GM12801 (cell line): ENCODE results near the gene DIAPH3.

Experiments
- CTCF ChIP-seq: IDR thresholded peaks from one replicate; pipeline ENCODE4 v1.5.1; 2011; ENCODE audit warnings: control low read depth; ENCODE audit not compliant: insufficient read length; ENCODE audit errors: extremely low read depth

DIAPH3 gene

GRCh38 chr13:59790626-59791025 is 373.1 kb downstream of the DIAPH3 start:
- TF ChIP-seq CTCF: no peak

GRCh38 chr13:59789558-59789957 is 374.2 kb downstream of the DIAPH3 start:
- TF ChIP-seq CTCF: no peak

- TF ChIP-seq CTCF: no peak
Measured at GRCh38 chr13:59787679-59788078, 376.0 kb downstream of the DIAPH3 start.

- TF ChIP-seq CTCF: no peak
Measured at GRCh38 chr13:59782696-59783095, 381.0 kb downstream of the DIAPH3 start.

GRCh38 chr13:59780058-59780457 is 383.7 kb downstream of the DIAPH3 start:
- TF ChIP-seq CTCF: no peak

- TF ChIP-seq CTCF: no peak
Measured at GRCh38 chr13:59776924-59777690, 386.6 kb downstream of the DIAPH3 start.

- no peak for TF ChIP-seq CTCF
Measured at GRCh38 chr13:59774491-59774971, 389.2 kb downstream of the DIAPH3 start.
